Stimulated activated CD4-positive, alpha-beta T cell treated with anti-CD3 and anti-CD28 coated beads, Interleukin-12 subunit alpha, Interleukin-12 subunit beta, amount 100 ng/mL, for 24 hours (primary cell): ENCODE data around the gene TULP4.

ENCODE experiments used
- DNase-seq, 2 experiments: peaks; one replicate each; pipeline ENCODE4 v3.0.0-alpha.2; 2020; ENCODE audit warnings: low read depth in 2 of 2

The TULP4 gene

GRCh38 chr6:158416883-158417759, 104.9 kb downstream of the TULP4 start:
- DNase-seq, result no peak

- DNase-seq, result no peak
These were observed 105.5 kb downstream of the TULP4 start for GRCh38 chr6:158417760-158418098.

- no peak for DNase-seq
These were observed 106.2 kb downstream of the TULP4 start for GRCh38 chr6:158418501-158418900.

- DNase-seq, result no peak
These were observed 107.2 kb downstream of the TULP4 start for GRCh38 chr6:158419339-158419909.

DNA sequence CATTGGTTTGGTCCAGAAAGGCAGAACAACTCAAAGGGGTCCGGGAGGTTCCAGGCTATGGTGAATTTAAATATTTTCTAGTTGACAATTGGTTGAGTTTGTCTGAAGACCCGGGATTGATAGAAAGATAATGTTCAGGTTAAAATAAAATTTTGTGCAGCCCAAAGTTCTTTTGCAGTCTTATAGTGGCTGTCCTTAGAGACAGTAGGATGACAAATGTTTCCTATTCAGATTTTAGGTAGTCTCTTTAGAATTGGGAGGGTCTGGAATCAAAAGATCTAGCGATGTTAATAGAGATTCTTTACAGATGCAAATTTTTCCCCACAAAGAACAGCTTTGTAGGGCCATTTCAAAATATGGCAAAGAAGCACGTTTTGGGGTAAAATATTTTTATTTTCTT, 109.1 kb downstream of the TULP4 start:
- DNase-seq, result no peak

DNA sequence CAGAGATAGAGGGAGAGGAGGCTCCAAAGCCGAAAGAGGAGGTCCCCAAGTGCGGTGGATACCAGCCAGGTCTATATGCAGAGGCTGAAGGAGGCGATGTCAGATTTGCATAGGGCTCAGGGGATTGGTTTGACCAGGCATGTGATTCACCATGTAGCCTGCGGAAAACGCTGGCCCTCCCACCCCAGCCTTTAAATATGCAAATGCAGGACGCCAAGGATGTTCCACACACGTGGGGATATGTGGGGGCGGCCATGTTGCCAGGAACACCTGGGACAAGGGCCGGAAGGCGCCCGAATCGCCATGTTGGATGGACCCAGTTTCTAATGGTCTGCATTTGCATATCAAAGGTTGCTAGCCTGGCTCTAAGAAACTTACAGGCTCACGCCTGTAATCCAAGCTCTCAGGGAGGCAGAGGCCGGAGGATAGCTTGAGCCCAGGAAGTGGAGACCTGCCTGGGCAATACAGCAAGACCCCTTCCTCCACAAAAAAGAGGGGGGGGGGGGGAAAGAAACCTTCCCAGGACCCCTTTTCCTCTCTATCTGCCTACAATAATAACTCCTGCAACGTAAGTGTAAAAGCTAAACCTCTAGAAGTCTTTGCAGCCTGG, 110.5 kb downstream of the TULP4 start:
- DNase-seq, result no peak

DNA sequence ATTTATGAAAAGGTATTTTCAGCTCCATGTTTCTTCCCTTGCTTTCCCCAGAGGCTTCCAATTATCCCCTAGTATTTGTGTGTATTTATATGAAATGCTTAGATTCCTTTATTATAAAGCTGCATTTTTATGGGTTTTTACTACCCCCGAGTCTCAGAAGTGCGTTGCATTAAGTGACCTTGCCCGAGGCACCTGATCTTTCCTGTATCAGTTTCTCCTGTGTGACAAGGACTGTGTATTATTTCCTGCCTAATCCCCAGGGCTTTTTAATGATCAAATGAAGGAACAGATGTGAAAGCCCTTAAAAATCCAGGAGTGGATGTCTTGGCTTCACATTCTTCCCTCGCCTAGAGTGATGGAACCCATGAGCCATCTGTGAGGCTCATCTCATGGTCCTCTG, 118.8 kb downstream of the TULP4 start:
- DNase-seq, result no peak

DNA sequence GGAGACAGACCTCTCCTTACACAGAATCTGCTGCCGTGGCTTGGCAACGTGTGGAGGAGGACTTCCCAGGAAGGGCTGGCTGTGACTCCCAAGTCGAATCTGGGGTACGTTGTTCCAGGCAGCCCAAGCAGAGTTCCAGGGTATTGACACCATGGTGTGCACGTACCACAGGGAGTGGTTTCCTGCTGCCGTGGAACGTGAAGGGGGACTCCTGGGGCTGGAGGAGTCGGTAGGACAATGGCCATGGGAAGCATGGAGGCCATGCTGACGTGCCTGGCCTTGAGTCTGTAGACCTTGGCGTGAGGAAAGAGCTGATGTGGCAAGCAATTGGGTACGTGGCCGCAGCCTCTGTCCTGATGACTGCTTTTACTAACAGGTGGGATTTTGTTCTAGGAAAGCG, 119.3 kb downstream of the TULP4 start:
- no peak for DNase-seq

GRCh38 chr6:158437571-158437970, 125.3 kb downstream of the TULP4 start:
- no peak for DNase-seq

DNA sequence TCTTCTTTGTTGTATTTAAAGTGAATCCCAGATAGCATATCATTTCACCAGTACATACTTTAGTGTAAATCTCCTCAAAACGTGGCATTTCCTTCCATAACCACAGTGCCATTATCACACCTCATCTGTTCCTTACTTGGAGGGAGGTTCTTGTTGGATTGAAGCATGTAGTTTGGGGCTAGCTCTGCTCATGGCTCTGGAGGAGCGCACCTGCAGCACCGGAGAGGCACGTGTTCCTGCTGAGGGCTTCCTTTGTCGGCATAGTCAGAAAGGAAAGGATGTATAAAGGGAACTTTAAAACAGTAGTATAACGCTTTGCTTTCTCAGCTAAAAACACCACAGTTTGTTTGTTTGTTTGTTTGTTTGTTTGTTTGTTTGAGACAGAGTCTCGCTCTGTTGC, 126.0 kb downstream of the TULP4 start:
- no peak for DNase-seq

DNA sequence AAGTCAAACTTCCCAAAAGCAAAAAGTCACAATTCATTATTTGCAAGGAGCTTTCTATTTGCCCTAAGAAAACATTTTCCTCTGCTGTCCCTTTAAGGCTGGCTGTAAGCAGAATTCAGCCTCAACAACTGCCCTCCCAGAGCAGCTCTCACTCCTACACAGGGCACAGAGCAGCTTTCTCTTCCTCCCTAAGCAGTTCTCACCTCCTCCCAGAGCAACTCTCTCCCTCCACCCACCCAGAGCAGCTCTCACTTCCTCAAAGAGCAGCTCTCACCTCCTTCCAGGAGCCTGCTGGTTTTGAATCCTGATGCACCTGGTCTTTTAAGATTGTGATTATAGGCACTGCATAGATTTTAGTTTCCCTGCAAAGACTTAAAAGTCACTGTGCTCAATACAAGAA, 127.0 kb downstream of the TULP4 start:
- DNase-seq, result no peak

- DNase-seq, result no peak
These were observed 129.5 kb downstream of the TULP4 start for GRCh38 chr6:158441716-158442215.

- no peak for DNase-seq
These were observed 130.0 kb downstream of the TULP4 start for GRCh38 chr6:158442306-158442705.

DNA sequence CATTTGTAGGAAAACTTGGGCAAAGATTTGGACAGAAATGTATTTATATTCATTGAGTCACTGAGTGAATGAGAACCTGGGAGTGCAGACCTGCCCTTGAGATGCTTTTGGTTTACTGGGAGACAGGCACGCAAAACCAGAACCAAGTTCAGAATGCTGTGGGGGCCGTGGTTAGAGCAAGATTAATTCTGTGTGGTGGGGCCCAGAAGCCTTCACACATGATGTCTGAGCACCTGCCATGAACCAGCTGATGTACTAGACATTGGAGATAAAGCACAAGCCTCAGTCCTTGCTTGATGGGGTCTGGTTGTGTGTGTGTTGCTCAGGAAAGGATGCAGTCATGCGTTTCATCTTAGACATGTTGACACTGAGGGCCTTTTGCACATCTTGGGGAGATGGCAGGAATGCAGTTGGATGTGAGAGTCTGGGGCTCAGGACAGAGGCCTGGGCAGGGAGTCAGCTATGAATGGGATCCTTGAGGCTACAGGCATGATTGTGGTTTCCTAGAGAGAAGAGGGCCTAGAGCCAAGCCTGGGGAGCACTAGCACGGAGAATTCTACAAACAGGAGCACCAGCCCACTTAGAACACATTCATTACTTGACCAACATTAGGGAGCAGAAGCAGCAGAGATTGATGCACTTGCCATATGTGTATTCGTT, 133.3 kb downstream of the TULP4 start:
- no peak for DNase-seq

- DNase-seq, result no peak
These were observed 136.6 kb downstream of the TULP4 start for GRCh38 chr6:158448856-158449255.

DNA sequence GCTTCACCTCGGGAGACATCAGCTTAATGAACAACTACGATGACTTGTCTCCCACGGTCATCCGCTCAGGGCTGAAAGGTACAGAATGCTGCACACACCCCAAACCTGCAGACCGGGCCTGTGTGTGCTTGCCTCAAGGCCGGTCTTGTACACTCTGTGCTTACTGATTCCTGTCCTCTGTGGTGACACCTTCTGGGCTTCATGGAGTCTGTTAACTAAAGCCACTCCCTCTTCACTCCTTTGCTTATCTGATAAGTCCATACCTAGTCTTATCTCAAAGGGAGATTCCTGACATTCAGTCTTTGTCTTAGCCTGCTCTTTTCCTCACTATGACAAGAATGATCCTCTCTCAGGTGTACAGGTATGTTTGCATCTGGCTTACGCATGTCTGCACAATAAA, 139.9 kb downstream of the TULP4 start:
- no peak for DNase-seq

DNA sequence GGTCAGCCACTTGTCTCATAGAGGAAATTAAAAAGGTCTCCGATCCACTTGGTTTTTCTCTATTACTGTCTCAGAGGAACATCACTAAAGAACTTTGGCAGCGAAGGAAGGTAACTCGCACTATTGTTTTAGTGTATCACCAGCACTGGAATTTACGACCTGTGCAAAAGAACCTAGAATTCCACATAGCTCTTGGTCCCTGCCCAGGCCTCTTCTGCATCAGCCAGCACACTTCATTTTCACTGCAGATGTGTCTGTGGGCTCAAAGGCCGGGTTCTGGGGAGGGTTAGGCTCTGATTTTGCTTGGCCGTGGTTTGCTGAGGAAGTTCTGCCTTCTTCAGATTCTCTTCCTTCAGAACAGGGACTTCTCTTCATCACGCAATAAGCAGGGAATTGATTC, 144.9 kb downstream of the TULP4 start:
- DNase-seq, result no peak

- DNase-seq, result no peak
These were observed 145.5 kb downstream of the TULP4 start for GRCh38 chr6:158457616-158458278.

- DNase-seq, result no peak
These were observed 147.5 kb downstream of the TULP4 start for GRCh38 chr6:158459726-158460125.

GRCh38 chr6:158460602-158461169, 148.4 kb downstream of the TULP4 start:
- no peak for DNase-seq

- DNase-seq, result no peak
These were observed 149.7 kb downstream of the TULP4 start for GRCh38 chr6:158461954-158462353.

- no peak for DNase-seq
These were observed 152.2 kb downstream of the TULP4 start for GRCh38 chr6:158464483-158464882.
